GM12878 (cell line): ENCODE data around the gene AGBL4. TPM values are rescaled to one million over a fixed set of nuclear protein-coding genes. Genes with fewer than 3 reads are reported as not detected.

Experiments used
- ATAC-seq: fragments of 200-7000 bp; cut with Tn5 transposase; 3 replicates; pipeline ENCODE4 v1.9.1; 2020; ENCODE audit warnings: mild to moderate bottlenecking, moderate library complexity
- BruUV-seq: library from RNA; stranded (reverse); fragments of 400-500 nt; replicated peaks from 2 replicates; lab custom pipeline; 2021; lab: Mats Ljungman, UMichigan
- CTCF ChIA-PET: fragments of 300-600 bp; sonication (Branson Sonifier 250); formaldehyde crosslinking; extraction: SDS; loops from one replicate; lab custom pipeline; 2021; ENCODE audit warnings: inconsistent platforms; lab: Yijun Ruan, JAX
- POLR2A ChIA-PET: fragments of 350-600 bp; formaldehyde crosslinking; extraction: SDS; loops from one replicate; lab custom pipeline; 2021; ENCODE audit warnings: inconsistent platforms; lab: Charles Lee
- RAD21 ChIA-PET: fragments of 300-600 bp; sonication (Branson Sonifier 250); formaldehyde crosslinking; loops from one replicate; lab custom pipeline; 2023; ENCODE audit warnings: antibody characterized with exemption; ENCODE audit not compliant: unreplicated experiment; lab: Charles Lee
- SMC1A ChIA-PET: fragments of 300-600 bp; sonication (Branson Sonifier 250); formaldehyde crosslinking; loops from one replicate; lab custom pipeline; 2023; ENCODE audit not compliant: unreplicated experiment, uncharacterized antibody; lab: Charles Lee
- DNase-seq: peaks from one replicate; pipeline ENCODE4 v3.0.0-alpha.2; 2011; ENCODE audit warnings: low read depth, low spot score
- FAIRE-seq: peaks from 3 replicates; lab custom pipeline; 2011; peaks lifted over from hg19 to GRCh38; lab: Jason Lieb, UNC
- H2AFZ ChIP-seq: 2 replicates; pipeline ENCODE4 v1.6.0; 2011; ENCODE audit warnings: low read depth, low read length, control low read depth; ENCODE audit not compliant: control insufficient read depth
- H3K27ac ChIP-seq: 2 replicates; pipeline ENCODE4 v1.5.1; 2011; ENCODE audit warnings: control low read depth; ENCODE audit not compliant: control insufficient read depth, insufficient read depth
- H3K27me3 ChIP-seq, 2 experiments: replicated peaks in 1 of 2; 2 replicates each; pipeline versions ENCODE4 v1.6.0 to v1.6.1; 2011; ENCODE audit warnings: low read length in 1 of 2; ENCODE audit not compliant: control insufficient read depth in 2 of 2, insufficient read depth in 2 of 2
- H3K36me3 ChIP-seq, 2 experiments: 2 replicates each; pipeline ENCODE4 v1.5.1; 2011; ENCODE audit warnings: low read length in 1 of 2; ENCODE audit not compliant: control insufficient read depth in 2 of 2, insufficient read depth in 2 of 2
- H3K4me1 ChIP-seq: 2 replicates; pipeline ENCODE4 v1.6.1; 2011; ENCODE audit warnings: mild to moderate bottlenecking, low read length, moderate library complexity, mixed read lengths; ENCODE audit not compliant: control insufficient read depth, insufficient read depth
- H3K4me2 ChIP-seq: 2 replicates; pipeline ENCODE4 v1.6.0; 2011; ENCODE audit warnings: control low read depth; ENCODE audit not compliant: control insufficient read depth, insufficient read depth
- H3K4me3 ChIP-seq: fragments of 200-600 bp; sonication (generic); 2 replicates; pipeline ENCODE4 v1.5.1; 2016
- H3K79me2 ChIP-seq: 2 replicates; pipeline ENCODE4 v1.6.0; 2011; ENCODE audit warnings: low read length; ENCODE audit not compliant: control insufficient read depth, insufficient read depth
- H3K9ac ChIP-seq: 2 replicates; pipeline ENCODE4 v1.8.0; 2011; ENCODE audit warnings: low read length, control low read depth, mixed read lengths; ENCODE audit not compliant: control insufficient read depth, insufficient read depth
- H3K9me3 ChIP-seq: replicated peaks from 3 replicates; pipeline ENCODE4 v1.5.1; 2011; ENCODE audit warnings: mild to moderate bottlenecking, low read length; ENCODE audit not compliant: control insufficient read depth, insufficient read depth
- H4K20me1 ChIP-seq: 2 replicates; pipeline ENCODE4 v1.6.0; 2011; ENCODE audit not compliant: control insufficient read depth, insufficient read depth
- BCL3 ChIP-seq: IDR thresholded peaks from 2 replicates; pipeline ENCODE4 v1.6.1; 2011; ENCODE audit warnings: borderline replicate concordance, low read depth, mild to moderate bottlenecking, moderate library complexity, low read length; ENCODE audit not compliant: insufficient read depth, poor library complexity, severe bottlenecking
- DPF2 ChIP-seq: fragments of 450-650 bp; IDR thresholded peaks from 2 replicates; pipeline ENCODE4 v1.6.1; 2017; ENCODE audit warnings: mild to moderate bottlenecking
- HCFC1 ChIP-seq: fragments of 150-350 bp; IDR thresholded peaks from 2 replicates; pipeline ENCODE4 v1.6.1; 2014; ENCODE audit warnings: low read length
- JUND ChIP-seq: IDR thresholded peaks from 2 replicates; pipeline ENCODE4 v1.6.1; 2012; ENCODE audit warnings: low read depth, mild to moderate bottlenecking, low read length, improper control_type of control experiment, moderate library complexity
- MEF2A ChIP-seq: IDR thresholded peaks from 2 replicates; pipeline ENCODE4 v1.6.1; 2011; ENCODE audit warnings: low read depth, mild to moderate bottlenecking, low read length, moderate library complexity; ENCODE audit not compliant: insufficient read depth
- MTA2 ChIP-seq: fragments of 450-650 bp; IDR thresholded peaks from 2 replicates; pipeline ENCODE4 v1.6.1; 2016; ENCODE audit warnings: low read depth, mild to moderate bottlenecking, moderate library complexity
- MYC ChIP-seq: IDR thresholded peaks from 2 replicates; pipeline ENCODE4 v1.6.1; 2011; ENCODE audit warnings: mild to moderate bottlenecking, low read length, moderate library complexity, inconsistent platforms; ENCODE audit not compliant: insufficient read depth, insufficient replicate concordance, insufficient read length, severe bottlenecking
- NBN ChIP-seq: fragments of 450-650 bp; IDR thresholded peaks from 2 replicates; pipeline ENCODE4 v1.6.1; 2016
- NFYB ChIP-seq: IDR thresholded peaks from 2 replicates; pipeline ENCODE4 v1.6.1; 2011; ENCODE audit warnings: low read depth, mild to moderate bottlenecking, low read length, improper control_type of control experiment, moderate library complexity; ENCODE audit not compliant: insufficient read depth
- NRF1 ChIP-seq: conservative IDR thresholded peaks from 2 replicates; pipeline ENCODE4 v1.6.1; 2011; ENCODE audit warnings: mild to moderate bottlenecking, low read depth, low read length, improper control_type of control experiment
- RELA ChIP-seq: fragments of 450-650 bp; IDR thresholded peaks from 2 replicates; pipeline ENCODE4 v1.8.0; 2014; ENCODE audit warnings: borderline replicate concordance; ENCODE audit not compliant: partially characterized antibody
- RFX5 ChIP-seq: IDR thresholded peaks from 2 replicates; pipeline ENCODE4 v1.6.1; 2011; ENCODE audit warnings: low read depth, low read length, improper control_type of control experiment
- SMAD1 ChIP-seq: fragments of 450-650 bp; IDR thresholded peaks from 2 replicates; pipeline ENCODE4 v1.6.1; 2018; ENCODE audit warnings: mild to moderate bottlenecking, low read depth; ENCODE audit not compliant: partially characterized antibody
- SMAD5 ChIP-seq: IDR thresholded peaks from 2 replicates; pipeline ENCODE4 v1.6.1; 2016; ENCODE audit warnings: antibody characterized with exemption, low read depth
- TBL1XR1 ChIP-seq: IDR thresholded peaks from 2 replicates; pipeline ENCODE4 v1.6.1; 2012; ENCODE audit warnings: low read depth, low read length, improper control_type of control experiment
- ZNF207 ChIP-seq: fragments of 450-650 bp; IDR thresholded peaks from 2 replicates; pipeline ENCODE4 v1.6.1; 2014; ENCODE audit warnings: antibody characterized with exemption, mild to moderate bottlenecking, borderline replicate concordance
- WGBS: methylation state at CpG from one replicate; pipeline ENCODE4 v1.1.6; 2016; ENCODE audit warnings: low lambda C conversion rate; ENCODE audit not compliant: insufficient replicate concordance, insufficient coverage; ENCODE audit errors: missing lambda C conversion rate; 5-methylcytosine and 5-hydroxymethylcytosine counted together
- in situ Hi-C: fragments of 300-500 bp; cut with MboI; formaldehyde crosslinking; loops from 9 replicates; pipeline ENCODE4 v1.14.3; 2018; ENCODE audit warnings: mixed read lengths
- intact Hi-C: fragments of 100-400 bp; cut with micrococcal nuclease; formaldehyde crosslinking; loops from one replicate; pipeline ENCODE4 v1.14.2; 2022; ENCODE audit not compliant: unreplicated experiment
- polyA plus RNA-seq, 11 experiments: library from polyadenylated mRNA; depleted of rRNA in 4 of 11; unstranded in 6 of 11; stranded (reverse) in 5 of 11; fragments of >200 nt; fragmentation: Nextera tagmentation in 4 of 11; fragmentation: Illumina TruSeq in 1 of 11; extraction: Ambion mirVana in 4 of 11; extraction: Trizol in 1 of 11; gene quantifications; 1 replicate in 1 of 11; 2 replicates in 10 of 11; pipeline versions ENCODE4 v1.2.1 to v1.2.3, GENCODE V29; 2011 to 2016; ENCODE audit warnings: inconsistent platforms in 2 of 11, missing spikeins in 2 of 11, low read depth in 1 of 11
- total RNA-seq, 4 experiments: library from RNA; depleted of rRNA in 3 of 4; stranded (reverse); fragments of >200 nt in 3 of 4; fragmentation: Illumina TruSeq in 1 of 4; extraction: Trizol in 1 of 4; gene quantifications; 2 replicates each; pipeline versions ENCODE4 v1.2.1 to v1.2.3, GENCODE V29; 2013 to 2021
- TF ChIP-seq, protein P1 (sequence below): fragments of 450-650 bp; IDR thresholded peaks from 2 replicates; pipeline ENCODE4 v1.6.1; 2017; ENCODE audit warnings: mild to moderate bottlenecking

AGBL4 gene
- total and polyA plus RNA-seq, 10 of the 15 experiments (the other 5 are each of a cell fraction or from before 2014, with no cell fraction given) = 0.31 TPM; not detected in 9

- Histone ChIP-seq H3K9ac (no peak overlapping the region), H3K4me3 (no peak overlapping the region), H3K4me2 (no peak overlapping the region), H4K20me1 (no peaks in the 10 kb centered on the region), H3K27me3 (no peaks in the 10 kb centered on the region), H3K4me1 (no peaks in the 10 kb centered on the region), H3K79me2 (no peaks in the 10 kb centered on the region), H3K27ac (no peak overlapping the region), H3K9me3 (no peaks in the 10 kb centered on the region), H3K36me3 (no peaks in the 10 kb centered on the region), H2AFZ (no peak overlapping the region)
- no TSS peak for BruUV-seq
- intact Hi-C loops = no loop called here
- ChIA-PET CTCF (no interaction called here), POLR2A (no interaction called here), SMC1A (no interaction called here)
- FAIRE-seq (no peak), DNase-seq (no peak)
- in situ Hi-C loops = no loop called here
- WGBS = 28% methylated on average over 2 of the region's 2 CpGs
- TF ChIP-seq MYC = no peak
- no peak for TF ChIP-seq NRF1
- no peak for TF ChIP-seq NFYB
- TF ChIP-seq, all 136 proteins: peak for 0
- RAD21 ChIA-PET = no interaction called here
- ATAC-seq = no peak
Measured at GRCh38 chr1:49298304-49298703, 725.5 kb downstream of the AGBL4 start.

GRCh38 chr1:49297783-49298182 lies 726.0 kb downstream of the AGBL4 start:
- H3K9ac ChIP-seq = no peak overlapping the region
- TF ChIP-seq MTA2 (no peak), SMAD1 (no peak), RELA (no peak), HCFC1 (no peak), ZNF207 (no peak), JUND (no peak), NBN (no peak), RFX5 (no peak), BCL3 (no peak), MEF2A (no peak), DPF2 (no peak), TBL1XR1 (no peak), SMAD5 (no peak)
- TF ChIP-seq, protein P1, sequence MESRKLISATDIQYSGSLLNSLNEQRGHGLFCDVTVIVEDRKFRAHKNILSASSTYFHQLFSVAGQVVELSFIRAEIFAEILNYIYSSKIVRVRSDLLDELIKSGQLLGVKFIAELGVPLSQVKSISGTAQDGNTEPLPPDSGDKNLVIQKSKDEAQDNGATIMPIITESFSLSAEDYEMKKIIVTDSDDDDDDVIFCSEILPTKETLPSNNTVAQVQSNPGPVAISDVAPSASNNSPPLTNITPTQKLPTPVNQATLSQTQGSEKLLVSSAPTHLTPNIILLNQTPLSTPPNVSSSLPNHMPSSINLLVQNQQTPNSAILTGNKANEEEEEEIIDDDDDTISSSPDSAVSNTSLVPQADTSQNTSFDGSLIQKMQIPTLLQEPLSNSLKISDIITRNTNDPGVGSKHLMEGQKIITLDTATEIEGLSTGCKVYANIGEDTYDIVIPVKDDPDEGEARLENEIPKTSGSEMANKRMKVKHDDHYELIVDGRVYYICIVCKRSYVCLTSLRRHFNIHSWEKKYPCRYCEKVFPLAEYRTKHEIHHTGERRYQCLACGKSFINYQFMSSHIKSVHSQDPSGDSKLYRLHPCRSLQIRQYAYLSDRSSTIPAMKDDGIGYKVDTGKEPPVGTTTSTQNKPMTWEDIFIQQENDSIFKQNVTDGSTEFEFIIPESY = no peak

More at GRCh38 chr1:49297783-49298182, 726.0 kb downstream of the AGBL4 start:
- POLR2A ChIA-PET = no interaction called here
- SMC1A ChIA-PET = no interaction called here
- Histone ChIP-seq H3K9me3 (no peaks in the 10 kb centered on the region), H3K4me3 (no peak overlapping the region), H3K27ac (no peak overlapping the region), H3K4me1 (no peaks in the 10 kb centered on the region), H3K79me2 (no peaks in the 10 kb centered on the region), H3K4me2 (no peak overlapping the region), H3K36me3 (no peaks in the 10 kb centered on the region), H3K27me3 (no peaks in the 10 kb centered on the region), H4K20me1 (no peaks in the 10 kb centered on the region), H2AFZ (no peak overlapping the region)
- no peak for ATAC-seq
- in situ Hi-C loops = no loop called here
- DNase-seq = no peak
- no TSS peak for BruUV-seq
- intact Hi-C loops = no loop called here
- 3% methylated on average over 4 of the region's 4 CpGs for WGBS
- CTCF ChIA-PET = no interaction called here
- no peak for FAIRE-seq
- RAD21 ChIA-PET = no interaction called here
